OCI-LY1 (cell line): ENCODE measurements around the gene CDH22.

Experiments used
- H2AFZ ChIP-seq: fragments of 200-600 bp; sonication (generic), shearing (Covaris generic); 2 replicates; pipeline ENCODE4 v1.6.0; 2014; ENCODE audit warnings: antibody characterized with exemption, mild to moderate bottlenecking, low read length
- H3F3A ChIP-seq: fragments of 200-600 bp; sonication (generic), shearing (Covaris generic); 2 replicates; pipeline ENCODE4 v1.6.0; 2014; ENCODE audit warnings: mild to moderate bottlenecking, antibody characterized with exemption, low read length, moderate library complexity; ENCODE audit not compliant: insufficient read depth
- H3K27ac ChIP-seq: fragments of 200-600 bp; sonication (generic); 2 replicates; pipeline ENCODE4 v1.5.1; 2014; ENCODE audit warnings: low read length, mixed run types, mild to moderate bottlenecking, low read depth; ENCODE audit not compliant: poor library complexity, severe bottlenecking
- H3K27me3 ChIP-seq: fragments of 200-600 bp; sonication (generic); 2 replicates; pipeline ENCODE4 v1.6.0; 2014; ENCODE audit warnings: antibody characterized with exemption, mild to moderate bottlenecking, low read length, moderate library complexity; ENCODE audit not compliant: insufficient read depth
- H3K36me3 ChIP-seq: fragments of 200-600 bp; sonication (generic); 2 replicates; pipeline ENCODE4 v1.6.1; 2014; ENCODE audit warnings: mild to moderate bottlenecking, antibody characterized with exemption, low read length, moderate library complexity, mixed read lengths; ENCODE audit not compliant: insufficient read depth
- H3K4me1 ChIP-seq: fragments of 200-600 bp; sonication (generic); 2 replicates; pipeline ENCODE4 v1.5.1; 2014; ENCODE audit warnings: mild to moderate bottlenecking, low read length, moderate library complexity; ENCODE audit not compliant: insufficient read depth, severe bottlenecking
- H3K4me2 ChIP-seq: fragments of 200-600 bp; sonication (generic), shearing (Covaris generic); 2 replicates; pipeline ENCODE4 v1.6.1; 2014; ENCODE audit warnings: low read length
- H3K4me3 ChIP-seq: fragments of 200-600 bp; sonication (generic); 2 replicates; pipeline ENCODE4 v1.5.1; 2014; ENCODE audit warnings: low read length, low read depth, mild to moderate bottlenecking, mixed read lengths; ENCODE audit not compliant: poor library complexity, severe bottlenecking
- H3K79me2 ChIP-seq: fragments of 200-600 bp; shearing (Covaris generic); 2 replicates; pipeline ENCODE4 v1.6.1; 2016; ENCODE audit warnings: mixed run types, low read length, mixed read lengths; ENCODE audit not compliant: insufficient read depth
- H3K9ac ChIP-seq: fragments of 200-600 bp; sonication (generic), shearing (Covaris generic); 2 replicates; pipeline ENCODE4 v1.6.1; 2014; ENCODE audit warnings: mild to moderate bottlenecking, low read length, mixed read lengths
- H3K9me2 ChIP-seq: fragments of 200-600 bp; sonication (generic), shearing (Covaris generic); 2 replicates; pipeline ENCODE4 v1.6.1; 2014; ENCODE audit warnings: low read depth, mild to moderate bottlenecking, low read length, mixed read lengths
- H3K9me3 ChIP-seq: fragments of 200-600 bp; shearing (Covaris generic); 2 replicates; pipeline ENCODE4 v1.6.1; 2014; ENCODE audit warnings: low read length, mixed read lengths
- H4K20me1 ChIP-seq: fragments of 200-600 bp; sonication (generic), shearing (Covaris generic); 2 replicates; pipeline ENCODE4 v1.6.0; 2016; ENCODE audit warnings: mild to moderate bottlenecking, low read length; ENCODE audit not compliant: insufficient read depth
- CTCF ChIP-seq: fragments of 200-600 bp; sonication (generic), shearing (Covaris generic); IDR thresholded peaks from 2 replicates; pipeline ENCODE4 v1.5.1; 2017; ENCODE audit warnings: mild to moderate bottlenecking, antibody characterized with exemption, low read length, moderate library complexity, mixed read lengths
- EZH2 ChIP-seq: fragments of 200-600 bp; sonication (generic), shearing (Covaris generic); IDR thresholded peaks from 2 replicates; pipeline ENCODE4 v1.8.0; 2017; ENCODE audit warnings: borderline replicate concordance, mixed run types, mild to moderate bottlenecking, antibody characterized with exemption, low read length, moderate library complexity, mixed read lengths

CDH22 gene

GRCh38 chr20:46249671-46250070 lies 58.6 kb downstream of the CDH22 start:
- no peaks in the 10 kb centered on the region for H3K9me3 ChIP-seq
- no peaks in the 10 kb centered on the region for H3F3A ChIP-seq
- H3K27ac ChIP-seq: no peak overlapping the region
- no peak overlapping the region for H3K9ac ChIP-seq
- peaks cover 2% of the 10 kb centered on the region; the same call in 1 of the 2 replicates for H3K27me3 ChIP-seq
- H3K4me2 ChIP-seq: no peak overlapping the region
- no peak for TF ChIP-seq CTCF
- no peaks in the 10 kb centered on the region for H3K79me2 ChIP-seq
- H2AFZ ChIP-seq: no peak overlapping the region
- H3K4me3 ChIP-seq: no peak overlapping the region
- H3K9me2 ChIP-seq: no peaks in the 10 kb centered on the region
- no peaks in the 10 kb centered on the region for H4K20me1 ChIP-seq
- no peaks in the 10 kb centered on the region for H3K36me3 ChIP-seq
- no peaks in the 10 kb centered on the region for H3K4me1 ChIP-seq

DNA sequence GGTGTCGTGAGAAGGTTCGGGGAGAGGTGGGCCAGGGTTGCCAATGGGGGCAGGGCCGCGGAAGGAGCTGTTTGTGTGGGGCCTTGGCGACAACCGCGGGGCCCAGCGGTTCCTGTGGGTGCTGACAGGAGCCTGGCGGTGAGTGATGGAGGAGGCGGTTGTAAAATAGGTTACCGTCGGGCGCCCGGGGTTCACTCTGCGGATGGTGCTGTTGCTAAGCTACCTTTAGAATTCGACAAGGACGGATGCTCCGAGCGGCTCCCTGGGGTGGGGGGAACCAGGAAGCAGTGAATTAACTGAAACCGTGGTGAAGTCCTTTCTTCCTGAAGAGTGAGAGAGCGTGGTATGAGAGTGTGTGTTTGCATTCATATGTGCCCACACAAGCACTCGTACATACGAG lies 61.7 kb downstream of the CDH22 start:
- no peaks in the 10 kb centered on the region for H3K4me1 ChIP-seq
- no peaks in the 10 kb centered on the region for H4K20me1 ChIP-seq
- H3K79me2 ChIP-seq: no peaks in the 10 kb centered on the region
- no peaks in the 10 kb centered on the region for H3F3A ChIP-seq
- peaks cover 3% of the 10 kb centered on the region; the same call in 1 of the 2 replicates for H3K27me3 ChIP-seq
- no peaks in the 10 kb centered on the region for H3K9me3 ChIP-seq
- TF ChIP-seq EZH2 (no peak), CTCF (no peak)
- no peak overlapping the region for H3K4me3 ChIP-seq
- H2AFZ ChIP-seq: no peak overlapping the region
- H3K9me2 ChIP-seq: no peaks in the 10 kb centered on the region
- no peaks in the 10 kb centered on the region for H3K36me3 ChIP-seq
- H3K9ac ChIP-seq: no peak overlapping the region
- H3K4me2 ChIP-seq: no peak overlapping the region
- H3K27ac ChIP-seq: no peak overlapping the region

- no peak overlapping the region for H3K4me3 ChIP-seq
- no peaks in the 10 kb centered on the region for H3K4me1 ChIP-seq
- no peaks in the 10 kb centered on the region for H3K79me2 ChIP-seq
- H4K20me1 ChIP-seq: no peaks in the 10 kb centered on the region
- H3K27ac ChIP-seq: no peak overlapping the region
- H3K36me3 ChIP-seq: no peaks in the 10 kb centered on the region
- H3K4me2 ChIP-seq: no peak overlapping the region
- H2AFZ ChIP-seq: no peak overlapping the region
- TF ChIP-seq CTCF (no peak), EZH2 (no peak)
- H3K9me3 ChIP-seq: no peaks in the 10 kb centered on the region
- no peaks in the 10 kb centered on the region for H3F3A ChIP-seq
- peaks cover 3% of the 10 kb centered on the region; the same call in 1 of the 2 replicates for H3K27me3 ChIP-seq
- H3K9me2 ChIP-seq: no peaks in the 10 kb centered on the region
- H3K9ac ChIP-seq: no peak overlapping the region
These were observed 64.3 kb downstream of the CDH22 start for GRCh38 chr20:46243707-46244628.
